ENCODE measurements around the gene MINDY4.

The MINDY4 gene

GRCh38 chr7:30813466-30813865 lies 42.2 kb downstream of the MINDY4 start:
- no peak for DNase-seq (ENCODE audit: low read depth)
- no peak for TF ChIP-seq CTCF (conservative IDR thresholded peaks at IDR 0.05; ENCODE audit: low read length)
- H3K4me3 ChIP-seq (ENCODE audit: low read length) = no peak overlapping the region

- DNase-seq (ENCODE audit: low read depth) = peak; percentile 54
- TF ChIP-seq CTCF (conservative IDR thresholded peaks at IDR 0.05; ENCODE audit: low read length) = no peak
- H3K4me3 ChIP-seq (ENCODE audit: low read length) = no peak overlapping the region
Observed at GRCh38 chr7:30814700-30815387, 43.6 kb downstream of the MINDY4 start.

- DNase-seq (ENCODE audit: low read depth) = peak; percentile 35
- H3K4me3 ChIP-seq (ENCODE audit: low read length) = no peak overlapping the region
- TF ChIP-seq CTCF (conservative IDR thresholded peaks at IDR 0.05; ENCODE audit: low read length) = no peak
Observed at GRCh38 chr7:30815388-30815854, 44.2 kb downstream of the MINDY4 start.

- peak; percentile 59 for DNase-seq (ENCODE audit: low read depth)
- no peak for TF ChIP-seq CTCF (conservative IDR thresholded peaks at IDR 0.05; ENCODE audit: low read length)
- no peak overlapping the region for H3K4me3 ChIP-seq (ENCODE audit: low read length)
Observed at GRCh38 chr7:30815951-30816644, 44.9 kb downstream of the MINDY4 start.

GRCh38 chr7:30816645-30817370 lies 45.6 kb downstream of the MINDY4 start:
- TF ChIP-seq CTCF (conservative IDR thresholded peaks at IDR 0.05; ENCODE audit: low read length) = no peak

GRCh38 chr7:30817371-30817767 lies 46.2 kb downstream of the MINDY4 start:
- TF ChIP-seq CTCF (conservative IDR thresholded peaks at IDR 0.05; ENCODE audit: low read length) = no peak
- H3K4me3 ChIP-seq (ENCODE audit: low read length) = no peak overlapping the region
- no peak for DNase-seq (ENCODE audit: low read depth)

More at GRCh38 chr7:30816645-30817370, 45.6 kb downstream of the MINDY4 start:
- no peak overlapping the region for H3K4me3 ChIP-seq (ENCODE audit: low read length)
- no peak for DNase-seq (ENCODE audit: low read depth)
